ENCODE results near the gene CWC25.

The CWC25 gene

GRCh38 chr17:38867179-38867967 is 42.3 kb upstream of the CWC25 start:
- Histone ChIP-seq H4K8ac (ENCODE audit: low read depth, low read length) (no peak overlapping the region), H3K79me1 (ENCODE audit: low read depth, low read length) (peaks cover 5% of the 10 kb centered on the region), H3K4me2 (ENCODE audit: insufficient read depth, low read length, poor library complexity, severe bottlenecking) (peak overlapping the region; percentile 58), H2BK5ac (ENCODE audit: low read length) (no peak overlapping the region), H2BK15ac (ENCODE audit: low read length) (no peak overlapping the region), H3K4ac (ENCODE audit: low read length) (no peak overlapping the region), H2AFZ (ENCODE audit: low read length) (peak overlapping the region; percentile 89), H2BK120ac (ENCODE audit: low read depth, low read length) (no peak overlapping the region), H3K9me3 (replicated peaks in 1 of 2; ENCODE audit: control insufficient read depth in 2 of 2, insufficient read depth in 1 of 2, low read depth in 1 of 2, low read length in 2 of 2) (no peaks in the 10 kb centered on the region), H2BK12ac (ENCODE audit: low read length) (no peak overlapping the region), H3K27ac (replicated peaks; ENCODE audit: low read length) (no peak overlapping the region), H3K4me3 (ENCODE audit: low read length in 2 of 2) (peak overlapping the region; percentile 84 to 98), H3K14ac (ENCODE audit: low read length) (no peak overlapping the region), H3K4me1 (ENCODE audit: control insufficient read depth in 2 of 2, insufficient read depth in 1 of 2, low read depth in 1 of 2, low read length in 2 of 2) (peaks cover 7 to 11% of the 10 kb centered on the region in 2 donors), H3K27me3 (ENCODE audit: control insufficient read depth in 3 of 3, insufficient read depth in 3 of 3, low read depth in 1 of 3, low read length in 3 of 3) (no peaks in the 10 kb centered on the region), H3K23ac (ENCODE audit: low read depth, low read length, poor library complexity) (no peak overlapping the region), H3K9ac (ENCODE audit: low read depth, low read length, poor library complexity) (no peak overlapping the region), H3K36me3 (replicated peaks in 1 of 2; ENCODE audit: control insufficient read depth in 2 of 2, insufficient read depth in 2 of 2, low read length in 2 of 2) (peaks cover 0 to 4% of the 10 kb centered on the region in 2 donors), H3K18ac (ENCODE audit: low read length) (no peak overlapping the region), H4K91ac (ENCODE audit: low read depth, low read length, poor library complexity) (no peak overlapping the region), H2AK5ac (ENCODE audit: low read depth, low read length) (no peak overlapping the region)
- DNase-seq (ENCODE audit: low spot score) = peak; percentile 76
- WGBS, 2 donors (ENCODE audit: extremely low coverage in 2 of 2, insufficient read length in 2 of 2, insufficient replicate concordance in 1 of 2) = no CpG with 5 or more reads among the region's 31 CpGs

- Histone ChIP-seq H2AK5ac (ENCODE audit: low read depth, low read length) (no peak overlapping the region), H2BK120ac (ENCODE audit: low read depth, low read length) (no peak overlapping the region), H4K8ac (ENCODE audit: low read depth, low read length) (no peak overlapping the region), H3K23ac (ENCODE audit: low read depth, low read length, poor library complexity) (no peak overlapping the region), H3K14ac (ENCODE audit: low read length) (no peak overlapping the region), H3K27me3 (ENCODE audit: control insufficient read depth in 3 of 3, insufficient read depth in 3 of 3, low read depth in 1 of 3, low read length in 3 of 3) (no peaks in the 10 kb centered on the region), H3K9ac (ENCODE audit: low read depth, low read length, poor library complexity) (no peak overlapping the region), H3K4me3 (ENCODE audit: low read length in 2 of 2) (no peak overlapping the region), H3K36me3 (replicated peaks in 1 of 2; ENCODE audit: control insufficient read depth in 2 of 2, insufficient read depth in 2 of 2, low read length in 2 of 2) (no peaks in the 10 kb centered on the region), H4K91ac (ENCODE audit: low read depth, low read length, poor library complexity) (no peak overlapping the region), H2AFZ (ENCODE audit: low read length) (peak overlapping the region; percentile 63), H2BK5ac (ENCODE audit: low read length) (no peak overlapping the region), H3K9me3 (replicated peaks in 1 of 2; ENCODE audit: control insufficient read depth in 2 of 2, insufficient read depth in 1 of 2, low read depth in 1 of 2, low read length in 2 of 2) (no peaks in the 10 kb centered on the region), H3K27ac (replicated peaks; ENCODE audit: low read length) (no peak overlapping the region), H2BK15ac (ENCODE audit: low read length) (no peak overlapping the region), H3K4ac (ENCODE audit: low read length) (no peak overlapping the region), H3K18ac (ENCODE audit: low read length) (no peak overlapping the region), H2BK12ac (ENCODE audit: low read length) (no peak overlapping the region), H3K4me2 (ENCODE audit: insufficient read depth, low read length, poor library complexity, severe bottlenecking) (no peak overlapping the region), H3K4me1 (ENCODE audit: control insufficient read depth in 2 of 2, insufficient read depth in 1 of 2, low read depth in 1 of 2, low read length in 2 of 2) (peaks cover 0 to 2% of the 10 kb centered on the region in 2 donors), H3K79me1 (ENCODE audit: low read depth, low read length) (no peaks in the 10 kb centered on the region)
- no peak for DNase-seq (ENCODE audit: low spot score)
- WGBS, 2 donors (ENCODE audit: extremely low coverage in 2 of 2, insufficient read length in 2 of 2, insufficient replicate concordance in 1 of 2) = no CpG with 5 or more reads among the region's 11 CpGs
Measured at GRCh38 chr17:38864636-38865398, 39.7 kb upstream of the CWC25 start.

DNA sequence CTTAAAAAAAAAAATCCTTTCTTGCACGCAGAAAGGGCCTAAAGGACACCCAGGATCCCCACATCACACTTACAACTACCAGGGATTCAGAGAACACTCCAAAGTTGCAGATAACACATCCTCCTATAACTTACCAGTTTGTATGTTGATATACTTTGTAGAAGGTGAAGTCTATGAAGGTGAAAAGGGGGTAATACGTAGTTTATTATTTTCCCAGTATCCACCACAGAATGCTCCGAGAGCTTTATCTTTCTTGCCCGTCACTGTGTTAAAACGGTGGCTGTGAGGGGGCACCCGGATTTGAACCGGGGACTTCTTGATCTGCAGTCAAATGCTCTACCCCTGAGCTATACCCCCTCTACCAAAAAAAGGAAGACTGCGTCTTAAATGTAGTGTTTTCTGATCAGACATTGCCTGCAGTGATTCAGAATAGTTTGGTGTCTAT is 36.3 kb upstream of the CWC25 start:
- no peaks in the 10 kb centered on the region for H3K9me3 ChIP-seq (replicated peaks in 1 of 2; ENCODE audit: control insufficient read depth in 2 of 2, insufficient read depth in 1 of 2, low read depth in 1 of 2, low read length in 2 of 2)
- H3K9ac ChIP-seq (ENCODE audit: low read depth, low read length, poor library complexity) = no peak overlapping the region
- no peak overlapping the region for H3K14ac ChIP-seq (ENCODE audit: low read length)
- no peak overlapping the region for H3K23ac ChIP-seq (ENCODE audit: low read depth, low read length, poor library complexity)
- H3K27me3 ChIP-seq (ENCODE audit: control insufficient read depth in 3 of 3, insufficient read depth in 3 of 3, low read depth in 1 of 3, low read length in 3 of 3) = peaks cover 0 to 3% (median 0%) of the 10 kb centered on the region in 3 experiments
- H2BK5ac ChIP-seq (ENCODE audit: low read length) = no peak overlapping the region
- H4K91ac ChIP-seq (ENCODE audit: low read depth, low read length, poor library complexity) = no peak overlapping the region
- no peak for DNase-seq (ENCODE audit: low spot score)
- H3K27ac ChIP-seq (replicated peaks; ENCODE audit: low read length) = no peak overlapping the region
- H3K79me1 ChIP-seq (ENCODE audit: low read depth, low read length) = no peaks in the 10 kb centered on the region
- no CpG with 5 or more reads among the region's 8 CpGs for WGBS, 2 donors (ENCODE audit: extremely low coverage in 2 of 2, insufficient read length in 2 of 2, insufficient replicate concordance in 1 of 2)
- no peak overlapping the region for H2BK120ac ChIP-seq (ENCODE audit: low read depth, low read length)
- no peak overlapping the region for H2AK5ac ChIP-seq (ENCODE audit: low read depth, low read length)
- no peak overlapping the region for H2AFZ ChIP-seq (ENCODE audit: low read length)
- no peak overlapping the region for H3K4me2 ChIP-seq (ENCODE audit: insufficient read depth, low read length, poor library complexity, severe bottlenecking)
- no peak overlapping the region for H3K4ac ChIP-seq (ENCODE audit: low read length)
- H2BK15ac ChIP-seq (ENCODE audit: low read length) = no peak overlapping the region
- no peak overlapping the region for H3K4me3 ChIP-seq (ENCODE audit: low read length in 2 of 2)
- peaks cover 0 to 2% of the 10 kb centered on the region in 2 donors for H3K4me1 ChIP-seq (ENCODE audit: control insufficient read depth in 2 of 2, insufficient read depth in 1 of 2, low read depth in 1 of 2, low read length in 2 of 2)
- H4K8ac ChIP-seq (ENCODE audit: low read depth, low read length) = no peak overlapping the region
- H3K36me3 ChIP-seq (replicated peaks in 1 of 2; ENCODE audit: control insufficient read depth in 2 of 2, insufficient read depth in 2 of 2, low read length in 2 of 2) = no peaks in the 10 kb centered on the region
- H3K18ac ChIP-seq (ENCODE audit: low read length) = no peak overlapping the region
- H2BK12ac ChIP-seq (ENCODE audit: low read length) = no peak overlapping the region

GRCh38 chr17:38857271-38857670 is 32.1 kb upstream of the CWC25 start:
- H3K4me1 ChIP-seq (ENCODE audit: control insufficient read depth in 2 of 2, insufficient read depth in 1 of 2, low read depth in 1 of 2, low read length in 2 of 2) = peaks cover 1 to 4% of the 10 kb centered on the region in 2 donors
- peaks cover 0 to 3% (median 0%) of the 10 kb centered on the region in 3 experiments for H3K27me3 ChIP-seq (ENCODE audit: control insufficient read depth in 3 of 3, insufficient read depth in 3 of 3, low read depth in 1 of 3, low read length in 3 of 3)
- no peak overlapping the region for H4K8ac ChIP-seq (ENCODE audit: low read depth, low read length)
- no peak overlapping the region for H3K9ac ChIP-seq (ENCODE audit: low read depth, low read length, poor library complexity)
- no peak overlapping the region for H2BK120ac ChIP-seq (ENCODE audit: low read depth, low read length)
- H2BK5ac ChIP-seq (ENCODE audit: low read length) = no peak overlapping the region
- WGBS, 2 donors (ENCODE audit: extremely low coverage in 2 of 2, insufficient read length in 2 of 2, insufficient replicate concordance in 1 of 2) = no CpG with 5 or more reads among the region's 5 CpGs
- no peaks in the 10 kb centered on the region for H3K79me1 ChIP-seq (ENCODE audit: low read depth, low read length)
- no peak overlapping the region for H2BK12ac ChIP-seq (ENCODE audit: low read length)
- H2AK5ac ChIP-seq (ENCODE audit: low read depth, low read length) = no peak overlapping the region
- no peak overlapping the region for H3K18ac ChIP-seq (ENCODE audit: low read length)
- H3K9me3 ChIP-seq (replicated peaks in 1 of 2; ENCODE audit: control insufficient read depth in 2 of 2, insufficient read depth in 1 of 2, low read depth in 1 of 2, low read length in 2 of 2) = no peaks in the 10 kb centered on the region
- H3K27ac ChIP-seq (replicated peaks; ENCODE audit: low read length) = no peak overlapping the region
- H3K4me3 ChIP-seq (ENCODE audit: low read length in 2 of 2) = no peak overlapping the region
- H3K4me2 ChIP-seq (ENCODE audit: insufficient read depth, low read length, poor library complexity, severe bottlenecking) = no peak overlapping the region
- H3K36me3 ChIP-seq (replicated peaks in 1 of 2; ENCODE audit: control insufficient read depth in 2 of 2, insufficient read depth in 2 of 2, low read length in 2 of 2) = peaks cover 4 to 7% of the 10 kb centered on the region in 2 donors
- H3K23ac ChIP-seq (ENCODE audit: low read depth, low read length, poor library complexity) = no peak overlapping the region
- no peak overlapping the region for H4K91ac ChIP-seq (ENCODE audit: low read depth, low read length, poor library complexity)
- H2BK15ac ChIP-seq (ENCODE audit: low read length) = no peak overlapping the region
- H3K14ac ChIP-seq (ENCODE audit: low read length) = no peak overlapping the region
- no peak overlapping the region for H2AFZ ChIP-seq (ENCODE audit: low read length)
- H3K4ac ChIP-seq (ENCODE audit: low read length) = no peak overlapping the region
- no peak for DNase-seq (ENCODE audit: low spot score)

All from neuronal stem cell (in vitro differentiated cells).